Activated CD4-positive, alpha-beta T cell treated with anti-CD3 and anti-CD28 coated beads, Interleukin-2, Interleukin-4, amounts not matched to agents 100 ng/mL and 50 ng/mL, durations not matched to agents 16 hours and 8 hours (primary cell): ENCODE results near the gene HLX.

ENCODE experiments used
- DNase-seq: peaks from one replicate; pipeline ENCODE4 v3.0.0-alpha.2; 2020; ENCODE audit warnings: low spot score

Gene HLX

GRCh38 chr1:220896092-220896491, 16.8 kb downstream of the HLX start:
- DNase-seq, result no peak

GRCh38 chr1:220900842-220901241, 21.6 kb downstream of the HLX start:
- no peak for DNase-seq

DNA sequence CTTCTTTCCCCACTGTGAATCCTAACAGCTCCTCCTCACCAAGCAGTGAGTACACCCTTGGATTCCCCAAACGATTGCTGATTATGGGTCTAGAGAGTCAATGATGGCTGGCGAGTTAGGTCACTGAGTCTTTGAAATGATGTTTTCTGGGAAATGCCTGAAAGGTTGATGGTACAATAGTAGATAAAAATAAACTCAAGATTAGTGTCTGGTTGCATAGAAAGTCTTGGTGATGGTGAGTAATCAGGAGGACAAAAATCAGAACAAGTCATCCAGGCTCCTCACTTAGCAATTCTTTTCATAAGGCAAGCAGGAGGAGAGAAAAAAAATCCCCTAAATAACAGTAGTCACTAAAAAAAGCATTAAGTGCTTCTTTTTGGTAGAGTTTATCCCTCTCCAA, 22.6 kb downstream of the HLX start:
- no peak for DNase-seq

DNA sequence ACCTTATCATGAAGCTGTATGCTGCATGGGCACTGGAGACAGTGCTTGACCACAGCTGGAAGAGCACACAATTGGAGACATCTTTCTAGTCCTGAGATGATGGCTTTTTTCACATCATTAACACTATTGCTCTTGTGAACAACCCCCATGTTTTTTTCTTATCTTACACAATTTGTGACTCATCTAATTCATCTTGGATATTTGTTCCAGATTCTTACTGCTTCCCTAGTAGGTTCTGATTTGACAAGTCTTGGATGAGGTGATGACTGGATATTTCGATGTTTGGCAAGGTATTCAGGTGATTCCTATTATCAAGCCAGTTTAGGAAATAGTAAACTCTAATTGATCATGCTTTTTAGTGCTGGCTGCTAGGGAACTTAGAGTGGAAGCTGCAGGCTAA, 23.7 kb downstream of the HLX start:
- DNase-seq, result no peak

GRCh38 chr1:220904876-220905275, 25.6 kb downstream of the HLX start:
- DNase-seq, result no peak

DNA sequence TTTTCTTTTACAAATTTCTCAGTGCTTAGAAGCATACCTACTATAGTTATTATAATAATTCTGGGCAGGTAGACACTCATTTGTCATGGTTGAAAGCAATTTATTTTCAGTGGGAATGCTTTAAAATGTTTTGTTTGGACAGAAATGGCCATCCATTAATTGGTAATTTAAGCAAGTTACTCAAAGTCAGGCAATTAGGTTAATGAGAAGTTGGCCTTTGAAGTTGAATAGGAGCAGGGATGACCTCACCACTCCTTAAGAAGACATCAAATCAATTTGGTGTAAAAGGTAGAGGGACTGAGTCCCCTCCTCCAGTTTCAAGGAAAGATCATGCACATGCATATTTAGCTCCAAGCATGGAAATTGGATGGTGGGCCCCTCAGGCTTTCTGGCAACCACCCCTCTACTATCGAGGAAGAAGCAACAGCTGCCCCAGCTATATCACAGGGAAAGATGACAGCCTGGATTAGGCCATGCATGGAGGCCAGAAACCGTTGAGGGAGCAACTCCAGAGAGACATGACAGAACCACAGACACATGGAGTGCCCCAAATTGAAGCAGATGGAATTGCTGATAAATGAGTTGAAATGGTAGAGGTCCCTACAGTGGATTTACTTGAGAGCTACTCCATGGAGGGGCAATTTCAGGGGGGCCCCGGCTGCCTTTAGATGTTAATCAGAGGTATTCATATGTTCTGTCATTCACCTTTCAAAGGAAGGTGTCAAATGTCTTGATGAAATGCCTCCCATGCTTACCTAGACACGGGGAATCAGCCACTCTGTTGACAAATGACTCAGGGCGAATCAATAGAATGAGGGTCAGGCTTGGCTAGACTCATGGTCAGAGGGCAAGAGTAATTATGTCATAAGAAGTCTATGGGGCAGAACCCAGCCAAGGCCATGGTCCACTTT, 26.7 kb downstream of the HLX start:
- DNase-seq, result no peak

- no peak for DNase-seq
Measured at GRCh38 chr1:220906561-220907334, 27.5 kb downstream of the HLX start.

- DNase-seq, result no peak
Measured at GRCh38 chr1:220908757-220909156, 29.5 kb downstream of the HLX start.

GRCh38 chr1:220910021-220910420, 30.8 kb downstream of the HLX start:
- no peak for DNase-seq

GRCh38 chr1:220914283-220915116, 35.3 kb downstream of the HLX start:
- no peak for DNase-seq

DNA sequence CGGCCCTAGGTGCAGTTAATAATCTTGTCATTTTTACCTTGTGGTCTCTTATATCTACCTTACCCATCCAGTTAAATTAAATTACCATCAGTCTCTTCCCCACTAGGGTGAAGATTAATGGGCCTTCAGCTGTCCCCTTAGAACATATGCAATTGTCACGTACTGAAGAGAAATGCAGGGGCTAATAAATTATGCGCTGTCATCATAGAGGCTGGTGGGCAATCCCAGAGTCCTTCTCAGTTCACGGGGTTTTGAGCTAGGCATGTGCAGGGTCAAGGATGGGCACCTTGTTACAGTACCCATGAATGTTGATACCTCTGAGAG, 35.8 kb downstream of the HLX start:
- no peak for DNase-seq

- no peak for DNase-seq
Measured at GRCh38 chr1:220915954-220916353, 36.7 kb downstream of the HLX start.

GRCh38 chr1:220917101-220917500, 37.9 kb downstream of the HLX start:
- DNase-seq, result no peak

DNA sequence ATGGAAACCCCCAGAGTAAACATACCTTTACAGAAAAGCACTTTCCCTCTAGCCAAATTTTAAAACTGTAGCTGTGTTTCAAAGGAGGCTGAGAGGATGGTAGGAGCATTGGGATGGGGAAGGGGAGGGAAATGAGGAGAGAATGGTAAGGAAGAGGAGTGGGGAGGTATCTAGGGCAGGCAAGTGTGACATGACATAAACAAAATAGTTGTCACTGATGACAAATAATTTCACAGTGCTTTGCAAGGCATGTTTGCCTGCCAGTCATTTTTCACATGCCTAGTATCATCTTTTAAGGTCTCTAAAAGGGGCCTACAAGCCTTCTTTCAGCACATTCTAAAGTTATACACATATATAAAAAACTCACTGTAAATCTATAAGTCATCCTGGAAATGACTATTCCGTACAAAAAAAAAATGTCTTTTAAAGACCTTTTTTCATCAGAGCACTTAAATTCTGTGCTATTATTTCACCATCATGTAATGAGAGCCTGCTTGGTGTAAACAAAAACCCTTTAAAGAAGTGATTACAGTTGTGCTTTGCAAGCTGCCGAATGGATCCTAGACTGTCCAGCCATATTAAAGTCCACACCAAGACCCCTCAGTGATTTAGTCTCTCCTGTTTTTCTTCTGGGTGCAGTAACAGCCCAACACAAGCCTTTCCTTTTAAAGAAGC, 38.4 kb downstream of the HLX start:
- no peak for DNase-seq

GRCh38 chr1:220918285-220918951, 39.2 kb downstream of the HLX start:
- no peak for DNase-seq

GRCh38 chr1:220920967-220921366, 41.7 kb downstream of the HLX start:
- no peak for DNase-seq

- DNase-seq, result no peak
Measured at GRCh38 chr1:220921498-220921897, 42.3 kb downstream of the HLX start.

GRCh38 chr1:220921971-220922635, 42.9 kb downstream of the HLX start:
- DNase-seq, result no peak

DNA sequence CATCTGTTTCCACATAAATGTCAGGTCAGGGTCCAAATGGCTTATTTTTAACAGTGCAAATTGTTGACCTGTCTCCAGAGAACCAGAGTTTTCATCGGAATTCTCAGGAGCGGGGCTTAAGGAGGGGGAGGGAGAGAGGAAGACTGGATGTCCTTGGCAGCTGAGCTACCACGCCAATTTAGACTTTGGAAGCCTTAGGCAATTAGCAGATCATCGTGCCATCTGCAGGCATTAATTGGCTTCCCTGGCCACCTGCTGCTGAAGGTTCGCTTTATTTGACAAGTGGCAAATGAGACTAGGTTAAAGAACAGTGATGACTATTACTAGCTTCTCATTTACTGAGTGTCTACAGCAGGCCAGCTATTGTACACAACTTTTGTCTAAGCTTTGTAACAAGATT, 43.7 kb downstream of the HLX start:
- DNase-seq, result no peak

DNA sequence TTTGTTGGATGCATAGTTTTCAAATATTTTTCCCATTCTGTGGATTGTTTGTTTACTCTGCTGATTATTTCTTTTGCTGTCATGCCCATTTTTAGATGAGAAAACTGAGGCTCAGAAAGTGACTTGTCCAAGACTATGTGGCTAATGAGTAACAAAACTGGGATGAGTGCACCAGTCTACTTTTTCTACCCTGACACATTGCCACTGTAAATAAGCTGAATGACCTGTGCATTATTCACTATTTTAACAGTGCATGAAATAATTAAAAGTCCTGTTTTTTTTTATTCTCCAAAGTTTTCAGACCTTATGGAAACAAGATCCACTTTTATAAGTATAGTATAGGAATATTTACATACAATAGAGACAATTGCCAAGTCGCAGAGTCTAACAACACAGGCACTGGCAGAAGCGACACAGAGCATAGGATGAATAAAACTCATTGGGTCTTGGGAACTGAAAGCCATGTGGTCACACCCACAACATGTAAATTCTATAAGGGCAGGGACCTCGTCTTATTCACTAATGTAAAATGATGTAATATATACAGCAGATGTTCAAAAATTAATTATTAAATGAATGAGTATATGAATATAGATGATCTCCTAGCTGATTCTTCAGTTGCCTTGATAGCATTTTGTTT, 45.2 kb downstream of the HLX start:
- no peak for DNase-seq
